Astrocyte (in vitro differentiated cells and primary cell): ENCODE data around the gene RPS3. TPM values are rescaled to one million over a fixed set of nuclear protein-coding genes. Genes with fewer than 3 reads are reported as not detected.

Experiments used
- DNase-seq: peaks from one replicate; pipeline ENCODE4 v3.0.0-alpha.2; 2010; ENCODE audit warnings: low read depth
- FAIRE-seq: peaks from 2 replicates; lab custom pipeline; 2011; peaks lifted over from hg19 to GRCh38; lab: Jason Lieb, UNC
- H2AFZ ChIP-seq: 2 replicates; pipeline ENCODE4 v1.6.0; 2012; ENCODE audit warnings: low read depth, low read length, inconsistent platforms
- H3K27ac ChIP-seq: 2 replicates; pipeline ENCODE4 v1.5.1; 2011; ENCODE audit warnings: low read depth, low read length, inconsistent platforms
- H3K27me3 ChIP-seq: 2 replicates; pipeline ENCODE4 v1.6.0; 2011; ENCODE audit warnings: low read length, inconsistent platforms; ENCODE audit not compliant: insufficient read depth
- H3K36me3 ChIP-seq: 2 replicates; pipeline ENCODE4 v1.5.1; 2011; ENCODE audit warnings: low read length, inconsistent platforms; ENCODE audit not compliant: insufficient read depth
- H3K4me1 ChIP-seq: 2 replicates; pipeline ENCODE4 v1.5.1; 2011; ENCODE audit warnings: low read length, inconsistent platforms; ENCODE audit not compliant: insufficient read depth
- H3K4me2 ChIP-seq: 2 replicates; pipeline ENCODE4 v1.6.0; 2012; ENCODE audit warnings: low read length, inconsistent platforms
- H3K4me3 ChIP-seq: 2 replicates; pipeline ENCODE4 v1.5.1; 2011; ENCODE audit warnings: low read depth, mild to moderate bottlenecking, low read length, inconsistent platforms; ENCODE audit not compliant: insufficient read depth
- H3K79me2 ChIP-seq: 2 replicates; pipeline ENCODE4 v1.6.0; 2012; ENCODE audit warnings: mild to moderate bottlenecking, low read length, inconsistent platforms; ENCODE audit not compliant: insufficient read depth
- H3K9ac ChIP-seq: 2 replicates; pipeline ENCODE4 v1.6.0; 2012; ENCODE audit warnings: mild to moderate bottlenecking, low read length, inconsistent platforms
- H3K9me3 ChIP-seq: 2 replicates; pipeline ENCODE4 v1.5.1; 2012; ENCODE audit warnings: low read depth, mild to moderate bottlenecking, low read length, inconsistent platforms; ENCODE audit not compliant: insufficient read depth
- H4K20me1 ChIP-seq: 2 replicates; pipeline ENCODE4 v1.6.0; 2012; ENCODE audit warnings: low read length, inconsistent platforms; ENCODE audit not compliant: insufficient read depth
- H3K27ac Mint-ChIP-seq: one replicate; pipeline ENCODE4 v1.8.0; 2021; ENCODE audit warnings: mild to moderate bottlenecking, mixed read lengths; ENCODE audit not compliant: unreplicated experiment
- H3K27me3 Mint-ChIP-seq: one replicate; pipeline ENCODE4 v1.8.0; 2021; ENCODE audit warnings: low read depth, mixed read lengths; ENCODE audit not compliant: unreplicated experiment
- H3K36me3 Mint-ChIP-seq: one replicate; pipeline ENCODE4 v1.8.0; 2021; ENCODE audit warnings: low read depth, mixed read lengths; ENCODE audit not compliant: unreplicated experiment
- H3K4me1 Mint-ChIP-seq: one replicate; pipeline ENCODE4 v1.8.0; 2021; ENCODE audit warnings: low read depth, mixed read lengths; ENCODE audit not compliant: unreplicated experiment
- H3K4me3 Mint-ChIP-seq: one replicate; pipeline ENCODE4 v1.8.0; 2021; ENCODE audit warnings: mild to moderate bottlenecking, moderate library complexity, mixed read lengths; ENCODE audit not compliant: unreplicated experiment
- H3K9me3 Mint-ChIP-seq: one replicate; pipeline ENCODE4 v1.8.0; 2021; ENCODE audit warnings: mild to moderate bottlenecking, mixed read lengths; ENCODE audit not compliant: unreplicated experiment
- CTCF ChIP-seq: IDR thresholded peaks from 2 replicates; pipeline ENCODE4 v1.5.1; 2011; ENCODE audit warnings: low read depth, mild to moderate bottlenecking, inconsistent platforms, low read length, moderate library complexity; ENCODE audit not compliant: insufficient read depth
- EZH2 ChIP-seq: IDR thresholded peaks from 2 replicates; pipeline ENCODE4 v1.6.1; 2012; ENCODE audit warnings: mild to moderate bottlenecking, low read length, inconsistent platforms; ENCODE audit not compliant: insufficient read depth
- total RNA-seq: library from RNA; stranded (reverse); gene quantifications from 2 replicates; pipeline ENCODE4 v1.2.1, GENCODE V29; 2021

RPS3 gene
- total RNA-seq, 1 donor from 2014 or later = 1,898 TPM

GRCh38 chr11:75420224-75421034 lies 21.1 kb downstream of the RPS3 start:
- H3K9ac ChIP-seq = no peak overlapping the region
- no peaks in the 10 kb centered on the region for H4K20me1 ChIP-seq
- peaks cover 16% of the 10 kb centered on the region for H3K4me1 ChIP-seq
- H3K4me3 ChIP-seq = no peak overlapping the region
- no peak overlapping the region for H3K27ac ChIP-seq
- H3K27me3 ChIP-seq = no peaks in the 10 kb centered on the region
- Mint-ChIP-seq H3K4me3 (no peak overlapping the region), H3K9me3 (no peaks in the 10 kb centered on the region), H3K27ac (peak overlapping the region; percentile 34), H3K27me3 (no peaks in the 10 kb centered on the region), H3K4me1 (peaks cover 15% of the 10 kb centered on the region), H3K36me3 (peaks cover 7% of the 10 kb centered on the region)
- H3K4me2 ChIP-seq = no peak overlapping the region
- no peaks in the 10 kb centered on the region for H3K36me3 ChIP-seq
- H3K9me3 ChIP-seq = no peaks in the 10 kb centered on the region
- peaks cover 10% of the 10 kb centered on the region for H3K79me2 ChIP-seq
- no peak for TF ChIP-seq CTCF
- no peak for TF ChIP-seq EZH2
- DNase-seq (no peak), FAIRE-seq (no peak)
- no peak overlapping the region for H2AFZ ChIP-seq

GRCh38 chr11:75421035-75421602 lies 21.8 kb downstream of the RPS3 start:
- peaks cover 7% of the 10 kb centered on the region for H3K36me3 Mint-ChIP-seq
- H3K4me3 ChIP-seq = no peak overlapping the region
- H3K27me3 ChIP-seq = no peaks in the 10 kb centered on the region
- H3K27ac Mint-ChIP-seq = peak overlapping the region; percentile 12
- H3K9me3 Mint-ChIP-seq = no peaks in the 10 kb centered on the region
- H2AFZ ChIP-seq = no peak overlapping the region
- H3K4me1 Mint-ChIP-seq = peaks cover 15% of the 10 kb centered on the region
- no peak for DNase-seq
- no peak overlapping the region for H3K9ac ChIP-seq
- no peak overlapping the region for H3K4me2 ChIP-seq
- peaks cover 16% of the 10 kb centered on the region for H3K4me1 ChIP-seq
- H3K9me3 ChIP-seq = no peaks in the 10 kb centered on the region
- H3K4me3 Mint-ChIP-seq = no peak overlapping the region
- H3K36me3 ChIP-seq = no peaks in the 10 kb centered on the region
- no peak overlapping the region for H3K27ac ChIP-seq
- FAIRE-seq = no peak
- H3K27me3 Mint-ChIP-seq = no peaks in the 10 kb centered on the region
- H3K79me2 ChIP-seq = peaks cover 10% of the 10 kb centered on the region
- no peaks in the 10 kb centered on the region for H4K20me1 ChIP-seq
- TF ChIP-seq CTCF = no peak
- TF ChIP-seq EZH2 = no peak

GRCh38 chr11:75421902-75422247 lies 22.6 kb downstream of the RPS3 start:
- H3K4me3 ChIP-seq = no peak overlapping the region
- DNase-seq (no peak), FAIRE-seq (no peak)
- H3K36me3 ChIP-seq = no peaks in the 10 kb centered on the region
- Mint-ChIP-seq H3K4me3 (no peak overlapping the region), H3K27me3 (no peaks in the 10 kb centered on the region), H3K9me3 (no peaks in the 10 kb centered on the region), H3K27ac (no peak overlapping the region), H3K36me3 (peaks cover 7% of the 10 kb centered on the region), H3K4me1 (peaks cover 15% of the 10 kb centered on the region)
- no peak overlapping the region for H3K27ac ChIP-seq
- no peak overlapping the region for H2AFZ ChIP-seq
- H3K4me1 ChIP-seq = peaks cover 16% of the 10 kb centered on the region
- no peaks in the 10 kb centered on the region for H4K20me1 ChIP-seq
- TF ChIP-seq EZH2 (no peak), CTCF (no peak)
- H3K27me3 ChIP-seq = no peaks in the 10 kb centered on the region
- no peak overlapping the region for H3K9ac ChIP-seq
- no peak overlapping the region for H3K4me2 ChIP-seq
- no peaks in the 10 kb centered on the region for H3K9me3 ChIP-seq
- peaks cover 8% of the 10 kb centered on the region for H3K79me2 ChIP-seq
